WERI-Rb-1 (cell line): Measurements from ENCODE around the gene DYNC2H1.
A peak's percentile ranks its signal among the peaks of the same experiment; 100 is the strongest.

Experiments used
- DNase-seq: peaks from one replicate; pipeline ENCODE4 v3.0.0-alpha.2; 2020
- H3K27ac ChIP-seq: fragments of 250-450 bp; sonication (Bioruptor Pico); 2 replicates; pipeline ENCODE4 v1.5.1; 2020; ENCODE audit warnings: mild to moderate bottlenecking, moderate library complexity
- H3K27me3 ChIP-seq: fragments of 250-450 bp; sonication (Bioruptor Pico); 2 replicates; pipeline ENCODE4 v1.5.1; 2021; ENCODE audit warnings: mild to moderate bottlenecking, low read depth, moderate library complexity; ENCODE audit not compliant: insufficient read depth, severe bottlenecking
- H3K36me3 ChIP-seq: fragments of 250-450 bp; sonication (Bioruptor Pico); 2 replicates; pipeline ENCODE4 v1.5.1; 2020; ENCODE audit warnings: mild to moderate bottlenecking, moderate library complexity
- H3K4me3 ChIP-seq: 2 replicates; pipeline ENCODE4 v1.5.1; 2011; ENCODE audit warnings: low read depth, mild to moderate bottlenecking, control low read depth, low read length
- H3K9me3 ChIP-seq: fragments of 250-450 bp; sonication (Bioruptor Pico); 2 replicates; pipeline ENCODE4 v1.5.1; 2021; ENCODE audit warnings: mild to moderate bottlenecking, moderate library complexity; ENCODE audit not compliant: severe bottlenecking
- TF ChIP-seq, protein P1 (sequence below): IDR thresholded peaks from 2 replicates; pipeline ENCODE4 v1.5.1; 2011; ENCODE audit warnings: low read depth, mild to moderate bottlenecking, control low read depth, inconsistent platforms, low read length

DYNC2H1 gene

GRCh38 chr11:103086461-103086860 is 22.8 kb upstream of the DYNC2H1 start:
- DNase-seq: no peak
- no peak overlapping the region for H3K4me3 ChIP-seq
- no peaks in the 10 kb centered on the region for H3K27me3 ChIP-seq
- no peaks in the 10 kb centered on the region for H3K9me3 ChIP-seq
- H3K36me3 ChIP-seq: peaks cover 43% of the 10 kb centered on the region
- H3K27ac ChIP-seq: no peak overlapping the region
- TF ChIP-seq, protein P1, sequence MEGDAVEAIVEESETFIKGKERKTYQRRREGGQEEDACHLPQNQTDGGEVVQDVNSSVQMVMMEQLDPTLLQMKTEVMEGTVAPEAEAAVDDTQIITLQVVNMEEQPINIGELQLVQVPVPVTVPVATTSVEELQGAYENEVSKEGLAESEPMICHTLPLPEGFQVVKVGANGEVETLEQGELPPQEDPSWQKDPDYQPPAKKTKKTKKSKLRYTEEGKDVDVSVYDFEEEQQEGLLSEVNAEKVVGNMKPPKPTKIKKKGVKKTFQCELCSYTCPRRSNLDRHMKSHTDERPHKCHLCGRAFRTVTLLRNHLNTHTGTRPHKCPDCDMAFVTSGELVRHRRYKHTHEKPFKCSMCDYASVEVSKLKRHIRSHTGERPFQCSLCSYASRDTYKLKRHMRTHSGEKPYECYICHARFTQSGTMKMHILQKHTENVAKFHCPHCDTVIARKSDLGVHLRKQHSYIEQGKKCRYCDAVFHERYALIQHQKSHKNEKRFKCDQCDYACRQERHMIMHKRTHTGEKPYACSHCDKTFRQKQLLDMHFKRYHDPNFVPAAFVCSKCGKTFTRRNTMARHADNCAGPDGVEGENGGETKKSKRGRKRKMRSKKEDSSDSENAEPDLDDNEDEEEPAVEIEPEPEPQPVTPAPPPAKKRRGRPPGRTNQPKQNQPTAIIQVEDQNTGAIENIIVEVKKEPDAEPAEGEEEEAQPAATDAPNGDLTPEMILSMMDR: no peak

DNA sequence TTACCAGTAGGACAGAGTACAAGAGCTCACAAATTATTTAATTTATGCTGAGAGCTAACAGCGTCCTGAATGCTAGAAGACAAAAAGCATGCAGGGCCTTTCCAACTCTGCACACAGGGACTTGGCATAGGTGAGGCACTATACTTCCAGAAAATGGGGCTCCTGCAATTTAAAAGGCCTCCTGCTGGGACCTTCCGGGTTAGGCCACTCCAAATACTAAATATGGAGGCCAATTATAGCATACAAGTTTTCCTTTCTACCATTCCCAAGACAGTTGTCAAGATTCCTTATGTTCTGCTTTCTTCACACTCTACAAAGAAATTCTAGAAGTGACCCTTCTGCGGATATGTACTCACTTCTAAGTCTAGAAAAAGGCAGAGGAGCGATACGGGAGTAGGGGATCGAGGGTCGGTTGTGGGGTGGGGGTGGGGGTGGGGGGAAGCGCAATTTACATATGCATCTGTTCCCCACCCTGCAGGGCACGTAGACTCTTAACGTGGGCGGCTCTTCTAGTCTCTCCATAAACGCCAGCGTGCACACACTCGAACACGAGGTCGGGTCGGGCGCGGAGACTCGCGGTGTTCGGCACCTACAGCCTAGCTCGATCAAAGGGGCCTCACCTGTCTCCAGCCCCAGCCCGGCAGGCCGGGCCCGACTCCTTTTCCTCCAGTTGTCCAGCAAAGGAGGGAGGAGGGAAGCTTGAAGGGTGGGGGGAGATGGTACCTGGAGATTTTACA is 18.0 kb upstream of the DYNC2H1 start:
- peak; percentile 36 for DNase-seq
- H3K9me3 ChIP-seq: no peaks in the 10 kb centered on the region
- TF ChIP-seq, protein P1: no peak
- no peaks in the 10 kb centered on the region for H3K27me3 ChIP-seq
- peaks cover 25% of the 10 kb centered on the region for H3K36me3 ChIP-seq
- peak overlapping the region; percentile 95 for H3K4me3 ChIP-seq
- peak overlapping the region; percentile 89 for H3K27ac ChIP-seq

DNA sequence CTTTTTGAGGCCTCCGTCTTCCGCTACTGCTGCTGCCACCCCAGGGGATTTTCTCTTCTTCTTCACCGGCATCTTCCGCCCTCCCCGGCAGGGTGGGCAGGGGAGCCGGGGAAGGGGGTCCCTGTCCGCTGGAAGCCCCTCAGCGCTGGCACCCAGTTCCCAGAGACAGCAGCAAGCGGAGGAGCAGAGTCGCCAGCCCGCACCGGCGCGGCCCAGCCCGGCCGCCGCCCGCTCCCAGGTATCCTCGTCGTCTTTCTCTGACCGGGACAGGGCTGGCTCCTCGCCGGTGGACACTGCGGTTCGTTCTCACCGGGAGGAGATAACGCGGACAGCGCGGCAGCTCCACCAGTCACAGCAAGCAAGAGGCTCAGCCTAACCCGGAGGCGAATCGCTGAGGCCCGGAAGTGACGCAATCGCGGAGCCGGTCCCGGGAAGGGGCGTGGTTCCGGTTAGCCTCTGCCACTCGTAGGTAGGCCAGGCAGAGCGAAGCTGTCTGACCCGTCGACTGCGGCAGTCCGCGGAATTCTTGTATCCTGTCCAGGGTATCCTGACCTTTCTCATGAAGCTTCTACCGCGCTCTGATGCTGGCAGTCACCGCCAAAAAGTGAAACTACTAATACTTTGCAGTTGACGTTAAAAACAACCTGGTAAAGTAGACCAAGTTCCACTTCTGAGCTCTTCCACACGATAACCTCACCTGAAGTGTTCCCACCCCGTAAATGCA is 17.3 kb upstream of the DYNC2H1 start, which contains the start of gene DCUN1D5:
DCUN1D5 (minus strand) TSS at position 360 of the 724 bp plus-strand sequence; CDS start at position 72, 288 bp downstream.
- peak within 1 kb of the TSS; percentile 95 for H3K4me3 ChIP-seq

GRCh38 chr11:103097279-103097678 is 11.9 kb upstream of the DYNC2H1 start:
- H3K4me3 ChIP-seq: no peak overlapping the region
- no peaks in the 10 kb centered on the region for H3K27me3 ChIP-seq
- no peak for DNase-seq
- TF ChIP-seq, protein P1: no peak
- no peak overlapping the region for H3K27ac ChIP-seq
- no peaks in the 10 kb centered on the region for H3K36me3 ChIP-seq
- no peaks in the 10 kb centered on the region for H3K9me3 ChIP-seq

More for the DNA sequence above, 17.3 kb upstream of the DYNC2H1 start, which contains the start of gene DCUN1D5:
- peak within 1 kb of the TSS; percentile 89 for H3K27ac ChIP-seq
- DNase-seq: peak; percentile 97
- no peaks in the 10 kb centered on the region for H3K27me3 ChIP-seq
- TF ChIP-seq, protein P1: no peak
- peaks cover 22% of the 10 kb centered on the region for H3K36me3 ChIP-seq
- no peaks in the 10 kb centered on the region for H3K9me3 ChIP-seq

- H3K36me3 ChIP-seq: no peaks in the 10 kb centered on the region
- TF ChIP-seq, protein P1: no peak
- no peaks in the 10 kb centered on the region for H3K27me3 ChIP-seq
- H3K27ac ChIP-seq: peak overlapping the region; percentile 39
- no peak for DNase-seq
- H3K9me3 ChIP-seq: no peaks in the 10 kb centered on the region
- H3K4me3 ChIP-seq: peak overlapping the region; percentile 76
Measured at GRCh38 chr11:103109818-103110388, 677 bp downstream of the DYNC2H1 start.
